GM18502 (cell line): ENCODE measurements around the gene SPTLC1.

Source experiments
- ATAC-seq: cut with Tn5 transposase; IDR thresholded peaks from one replicate; pipeline ENCODE4 v1.9.1; 2021; ENCODE audit warnings: mild to moderate bottlenecking; ENCODE audit not compliant: unreplicated experiment, poor library complexity

Gene SPTLC1

DNA sequence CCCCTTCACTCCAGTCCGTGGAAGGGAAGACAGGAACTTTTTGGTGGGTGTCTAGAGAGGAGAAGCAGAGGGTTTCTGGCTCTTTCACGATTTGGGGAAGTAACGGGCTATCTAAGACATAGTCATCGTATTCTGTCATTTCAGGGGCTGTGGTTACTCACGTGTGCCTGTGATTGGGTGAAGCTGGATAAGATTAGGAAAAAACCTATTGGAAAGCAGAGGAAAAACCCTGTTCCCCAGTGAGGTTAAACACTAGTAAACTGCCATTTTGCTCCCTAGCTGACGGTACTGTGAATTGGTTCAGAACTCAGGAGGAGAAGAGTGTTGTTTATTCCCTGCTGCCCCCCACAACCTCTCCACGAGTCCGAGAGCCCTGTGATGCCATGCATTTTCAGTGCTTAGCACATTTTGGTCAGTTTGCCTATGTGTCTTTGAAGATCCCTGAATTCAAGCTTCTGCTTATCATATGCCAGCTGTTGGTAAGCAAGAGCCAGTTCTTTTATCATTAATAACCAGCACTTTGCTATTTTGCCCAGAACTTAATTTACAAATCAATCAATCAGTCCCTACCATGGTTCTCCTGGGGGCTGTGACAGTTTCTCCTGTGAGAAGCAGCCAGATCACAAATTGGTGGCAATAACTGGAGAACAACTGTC is 120.1 kb downstream of the SPTLC1 start:
- no peak for ATAC-seq

DNA sequence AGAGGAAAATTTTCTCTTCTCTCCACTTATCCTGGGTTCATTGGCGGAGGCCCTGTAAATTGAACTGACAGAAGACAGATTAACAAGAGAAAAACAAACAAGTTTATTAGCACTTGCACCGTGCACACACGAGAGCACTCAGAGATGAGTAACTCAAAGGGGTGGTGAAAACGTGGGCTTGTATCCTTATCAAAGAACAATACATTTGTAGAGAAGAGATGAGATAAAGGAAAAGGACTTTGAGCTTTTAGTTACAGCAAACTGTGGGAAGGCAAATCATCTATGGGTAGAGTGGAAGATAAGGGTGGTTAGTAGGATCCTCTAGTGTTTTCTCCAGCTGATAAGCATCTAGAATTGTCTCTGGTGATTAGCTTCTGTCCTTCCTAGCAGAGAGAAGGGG is 120.8 kb downstream of the SPTLC1 start:
- no peak for ATAC-seq

DNA sequence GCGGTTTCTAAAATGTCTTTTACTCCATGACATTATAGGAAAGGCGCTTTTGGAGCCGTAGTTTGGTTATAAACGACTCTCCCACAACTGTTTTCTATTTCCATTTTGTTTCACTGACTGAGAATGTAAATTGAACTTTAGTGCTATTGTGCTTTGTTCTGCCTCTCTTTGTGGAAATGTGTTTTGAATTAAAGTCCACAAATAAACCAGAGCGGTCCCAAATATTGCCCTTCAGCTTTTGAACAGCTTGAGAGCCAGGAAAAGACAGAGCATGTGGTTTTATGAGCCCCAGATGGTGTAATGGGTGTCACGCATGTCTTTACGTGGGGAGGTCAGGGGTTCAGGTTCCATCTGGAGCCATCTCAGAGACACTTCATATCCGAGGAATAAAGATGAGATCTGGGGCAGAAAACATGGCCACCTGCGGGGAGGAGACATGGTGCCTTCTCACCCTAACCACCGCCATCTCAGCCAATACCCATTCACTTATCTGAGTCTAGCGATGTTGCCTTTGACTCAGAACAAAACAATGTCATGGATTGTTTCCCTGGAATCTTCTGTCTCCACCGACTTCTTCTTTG is 122.7 kb downstream of the SPTLC1 start:
- no peak for ATAC-seq

DNA sequence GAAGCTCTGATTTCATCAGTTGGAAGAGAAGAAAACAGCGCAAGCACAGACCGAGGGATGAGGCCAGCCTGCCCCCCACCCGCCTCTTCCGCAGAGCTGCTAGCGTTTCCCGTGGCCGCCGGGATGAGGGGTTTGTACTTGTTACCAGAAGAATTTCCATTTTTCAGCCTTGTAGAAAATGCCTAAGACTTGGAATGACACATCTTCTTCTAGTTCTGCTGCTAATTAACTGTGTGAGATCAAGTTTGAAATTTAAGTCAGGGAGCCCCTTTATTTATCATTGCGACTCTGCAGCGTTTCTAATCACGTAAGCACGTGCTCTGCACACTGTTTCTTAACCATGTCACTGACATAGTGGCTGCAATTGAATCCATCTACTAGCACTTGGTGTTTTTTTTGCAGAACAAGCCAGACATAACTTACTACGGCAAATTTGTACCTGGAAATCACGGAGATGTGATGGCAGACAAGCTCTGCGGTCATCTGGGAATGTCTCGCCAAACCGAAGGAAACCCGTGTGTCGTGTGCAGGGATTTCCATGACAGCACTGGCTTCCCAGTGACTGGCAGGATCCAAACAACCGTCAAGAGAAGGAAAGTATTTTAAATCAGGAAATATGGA is 123.4 kb downstream of the SPTLC1 start:
- no peak for ATAC-seq

DNA sequence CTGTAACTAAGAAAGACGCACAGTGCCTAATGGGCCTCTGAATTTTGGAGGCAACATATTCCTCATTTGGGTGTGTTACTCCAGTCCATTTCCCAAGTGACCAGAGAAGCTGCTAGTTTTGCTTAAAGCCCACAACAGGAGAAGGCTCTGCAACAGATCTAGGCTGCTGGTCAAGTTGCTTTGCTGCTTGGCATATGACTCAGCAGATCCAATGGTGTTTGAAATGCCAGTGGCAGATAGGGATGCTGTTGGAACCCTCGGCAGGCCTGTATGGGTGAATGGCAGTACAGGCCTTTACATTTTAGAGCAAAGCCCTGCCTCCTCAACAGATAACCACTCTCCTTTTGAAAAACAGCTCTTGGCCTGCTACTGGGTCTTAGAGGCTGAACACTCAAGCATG is 129.0 kb downstream of the SPTLC1 start:
- no peak for ATAC-seq

DNA sequence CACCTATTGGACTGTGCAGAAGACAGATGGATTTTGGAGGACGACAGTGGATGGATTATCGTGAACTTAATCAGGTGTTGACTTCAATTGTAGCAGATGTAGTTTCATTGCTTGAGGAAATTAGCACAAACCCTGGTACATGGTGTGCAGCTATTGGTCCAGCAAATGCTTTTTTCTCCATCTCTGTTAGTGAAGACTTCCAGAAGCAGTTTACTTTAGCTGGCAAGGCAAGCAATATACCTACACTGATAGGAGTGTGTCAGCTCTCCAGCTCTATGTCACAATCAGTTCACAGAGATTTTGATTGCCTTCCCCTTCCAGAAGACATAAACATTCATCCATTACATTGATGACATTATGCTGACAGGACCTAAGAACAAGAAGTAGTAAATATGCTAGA is 129.5 kb downstream of the SPTLC1 start:
- no peak for ATAC-seq
